Measurements from ENCODE around the gene LRTM2. TPM values are rescaled to one million over a fixed set of nuclear protein-coding genes. Genes with fewer than 3 reads are reported as not detected.

LRTM2 gene
- total RNA-seq, 4 donors from 2014 or later: not detected

- TF ChIP-seq CTCF (IDR thresholded peaks at IDR 0.05; ENCODE audit: low read depth): no peak
Observed at GRCh38 chr12:1815814-1816729, 4.3 kb upstream of the LRTM2 start.

DNA sequence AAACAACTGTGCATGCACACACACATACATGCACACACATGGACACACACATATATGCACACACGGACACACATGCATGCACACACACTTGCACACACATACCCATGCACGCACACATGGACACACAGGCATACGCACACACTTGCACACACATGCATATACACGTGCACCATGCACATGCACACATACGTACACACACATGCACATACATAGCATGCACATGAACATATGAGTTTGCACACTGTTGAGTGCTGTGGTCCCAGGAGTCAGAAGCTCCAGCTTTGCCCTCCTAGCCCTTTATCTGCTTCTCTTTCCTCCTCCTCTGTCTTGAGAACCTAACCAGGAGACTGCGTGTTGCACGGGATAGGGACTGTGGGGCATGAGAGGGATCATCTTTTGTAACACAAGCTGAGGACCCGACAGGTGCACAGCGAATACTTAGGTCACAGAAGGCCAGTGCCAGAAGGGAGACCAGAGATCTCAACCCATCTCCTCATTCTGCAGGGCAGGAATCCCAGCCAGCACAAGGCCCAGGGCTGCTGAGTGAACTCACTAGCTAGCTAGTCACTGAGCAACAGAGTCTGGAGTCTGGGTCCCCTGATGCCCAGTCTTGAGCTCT, 3.5 kb upstream of the LRTM2 start:
- TF ChIP-seq CTCF (IDR thresholded peaks at IDR 0.05; ENCODE audit: low read depth): no peak

GRCh38 chr12:1819050-1819449, 1.3 kb upstream of the LRTM2 start:
- no peak for TF ChIP-seq CTCF (IDR thresholded peaks at IDR 0.05; ENCODE audit: low read depth)

DNA sequence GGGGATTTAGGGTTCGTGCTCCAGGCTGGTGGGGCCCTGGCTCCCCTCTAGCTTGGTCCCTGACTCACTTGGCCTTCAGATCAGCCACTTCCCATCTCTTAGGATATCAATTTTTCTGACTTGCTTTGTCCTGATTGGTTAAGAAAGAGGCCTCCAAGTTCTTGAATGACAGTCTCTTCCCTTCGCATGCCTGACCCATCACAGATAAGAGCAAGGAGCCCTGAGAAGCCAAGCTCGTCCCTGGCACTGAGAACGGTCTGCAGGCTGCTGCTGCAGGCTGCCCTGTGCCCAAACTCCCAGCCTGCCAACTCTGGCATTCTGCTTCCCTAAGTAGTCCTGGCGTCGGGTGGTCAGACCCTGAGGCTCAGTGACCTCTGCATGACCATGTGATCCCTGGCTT, 794 bp upstream of the LRTM2 start:
- no peak for TF ChIP-seq CTCF (IDR thresholded peaks at IDR 0.05; ENCODE audit: low read depth)

DNA sequence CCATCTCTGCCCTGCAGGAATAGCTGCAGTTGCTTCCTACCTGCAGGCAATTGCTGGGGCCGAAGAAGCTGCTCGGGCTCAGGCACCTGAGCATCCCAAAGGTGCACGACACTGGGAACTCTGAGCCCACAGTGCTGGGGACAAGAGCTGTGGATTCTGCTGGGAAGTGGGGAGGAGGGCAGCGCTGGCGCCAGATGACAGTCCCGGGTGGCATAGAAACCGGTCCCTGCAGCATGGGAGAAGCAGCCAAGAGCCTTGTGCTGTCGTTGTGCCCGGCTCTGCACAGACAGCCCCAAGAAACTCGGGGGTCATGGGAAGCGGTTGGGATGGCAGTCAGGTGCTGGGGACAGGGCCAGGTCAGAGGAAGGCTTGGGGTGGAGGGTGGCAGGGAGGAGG, 529 bp downstream of the LRTM2 start:
- TF ChIP-seq CTCF (IDR thresholded peaks at IDR 0.05; ENCODE audit: low read depth): no peak

DNA sequence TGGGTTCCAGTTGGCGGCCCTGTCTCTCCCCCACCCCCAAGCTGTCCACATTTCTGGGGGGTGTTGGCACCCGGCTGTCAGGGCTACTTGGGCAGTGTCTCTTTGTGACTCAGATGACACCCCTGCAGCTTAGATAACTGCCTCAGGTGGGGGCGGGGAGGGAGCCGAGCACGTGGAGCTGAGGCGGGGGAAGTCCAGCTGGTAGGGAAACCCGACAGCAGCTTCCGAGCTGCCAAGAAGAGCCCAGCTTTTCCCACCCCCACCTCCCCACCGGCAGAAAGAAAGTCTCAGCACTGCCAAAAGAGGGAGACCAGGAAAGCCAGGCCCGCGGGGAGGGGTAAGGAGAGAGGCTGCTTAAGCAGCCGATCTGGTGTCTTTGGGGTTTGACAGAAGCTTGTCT, 1.4 kb downstream of the LRTM2 start:
- TF ChIP-seq CTCF (IDR thresholded peaks at IDR 0.05; ENCODE audit: low read depth): no peak

DNA sequence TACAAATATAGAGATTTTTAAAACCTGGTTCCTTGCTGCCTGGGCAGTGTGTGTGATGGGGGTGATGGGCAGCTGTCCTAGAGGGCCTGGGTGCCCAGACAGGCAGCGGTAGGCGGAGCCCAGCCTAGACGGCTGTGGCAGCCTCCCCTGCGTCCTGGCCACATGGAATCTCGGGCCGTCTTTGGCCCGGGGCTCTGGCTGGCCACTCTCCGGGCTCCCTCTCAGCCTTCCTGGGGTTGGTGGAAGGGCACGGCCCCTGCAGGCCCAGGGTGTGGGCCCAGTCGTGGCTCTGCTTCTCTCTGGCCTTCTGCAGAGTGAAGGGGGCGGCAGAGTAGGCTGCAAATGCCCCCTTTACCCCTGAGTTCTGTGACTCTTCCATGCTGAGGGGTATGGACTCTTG, 2.3 kb downstream of the LRTM2 start:
- no peak for TF ChIP-seq CTCF (IDR thresholded peaks at IDR 0.05; ENCODE audit: low read depth)
